ENCODE measurements around the gene MCRIP1. TPM values are rescaled to one million over a fixed set of nuclear protein-coding genes. Genes with fewer than 3 reads are reported as not detected.

MCRIP1 gene
- total and polyA plus RNA-seq, 2 of the 13 experiments (the other 11 are each of a cell fraction or from before 2014, with no cell fraction given), result 79.7 to 84.9 TPM

GRCh38 chr17:81860756-81861568 lies 27.9 kb upstream of the MCRIP1 start (continued):
- TF ChIP-seq ZNF782 (CRISPR knock-in tag; IDR thresholded peaks at IDR 0.05; ENCODE audit: borderline replicate concordance), result 0 out of 2 replicates have a peak, but pooled peaks have one; percentile 63
- TF ChIP-seq ZNF747 (CRISPR knock-in tag; IDR thresholded peaks at IDR 0.05; ENCODE audit: borderline replicate concordance), result peak; percentile 94
- peak; percentile 94 for TF ChIP-seq ZBTB2 (CRISPR knock-in tag; IDR thresholded peaks at IDR 0.05; ENCODE audit: low read depth)
- peak; percentile 66; the same call in 1 of the 2 replicates for TF ChIP-seq ZNF264 (CRISPR knock-in tag; IDR thresholded peaks at IDR 0.05)
- peak; percentile 21; the same call in 1 of the 2 replicates for TF ChIP-seq ZNF607 (CRISPR knock-in tag; IDR thresholded peaks at IDR 0.05; ENCODE audit: borderline replicate concordance)
- TF ChIP-seq CCAR2 (optimal IDR thresholded peaks at IDR 0.05; ENCODE audit: low read depth, low read length), result no peak
- peak; percentile 84; the same call in 1 of the 2 replicates for TF ChIP-seq ZNF274 (CRISPR knock-in tag; IDR thresholded peaks at IDR 0.05)
- TF ChIP-seq ZNF710 (CRISPR knock-in tag; IDR thresholded peaks at IDR 0.05; ENCODE audit: borderline replicate concordance), result peak; percentile 95; the same call in 1 of the 2 replicates
- TF ChIP-seq ZNF180 (CRISPR knock-in tag; IDR thresholded peaks at IDR 0.05; ENCODE audit: borderline replicate concordance, low read depth), result no peak
- TF ChIP-seq KLF11 (CRISPR knock-in tag; IDR thresholded peaks at IDR 0.05), result peak; percentile 97
- no peak for TF ChIP-seq ETS1 (CRISPR knock-in tag; IDR thresholded peaks at IDR 0.05)
- no peak; the same call in none of the 2 replicates for TF ChIP-seq PITX1 (CRISPR knock-in tag; IDR thresholded peaks at IDR 0.05)
- peak; percentile 64; the same call in 1 of the 2 replicates for TF ChIP-seq FUBP1 (CRISPR knock-in tag; IDR thresholded peaks at IDR 0.05; ENCODE audit: borderline replicate concordance)
- no peak for TF ChIP-seq ZNF282 (IDR thresholded peaks at IDR 0.05; ENCODE audit: partially characterized antibody)
- TF ChIP-seq ZNF10 (CRISPR knock-in tag; IDR thresholded peaks at IDR 0.05; ENCODE audit: borderline replicate concordance, low read depth), result no peak
- TF ChIP-seq ZNF124 (CRISPR knock-in tag; IDR thresholded peaks at IDR 0.05), result peak; percentile 28; the same call in 1 of the 2 replicates
- no peak; the same call in 1 of the 2 replicates for TF ChIP-seq ZNF3 (CRISPR knock-in tag; IDR thresholded peaks at IDR 0.05)
- TF ChIP-seq THAP11 (CRISPR knock-in tag; IDR thresholded peaks at IDR 0.05), result peak; percentile 92
- no peak for TF ChIP-seq ZNF775 (CRISPR knock-in tag; IDR thresholded peaks at IDR 0.05; ENCODE audit: borderline replicate concordance)
- TF ChIP-seq ZNF446 (CRISPR knock-in tag; IDR thresholded peaks at IDR 0.05), result no peak
- TF ChIP-seq BATF2 (CRISPR knock-in tag; IDR thresholded peaks at IDR 0.05), result peak; percentile 93
- peak; percentile 56; the same call in 1 of the 2 replicates for TF ChIP-seq MTA1 (CRISPR knock-in tag; IDR thresholded peaks at IDR 0.05; ENCODE audit: borderline replicate concordance)
